Right atrium auricular region (tissue), 2 donors: ENCODE measurements around the gene DCLRE1A. TPM values are rescaled to one million over a fixed set of nuclear protein-coding genes. Genes with fewer than 3 reads are reported as not detected.
"Not testable (repeated sequence)": the region's sequence is repeated elsewhere in the genome, so short reads cannot be mapped to it uniquely, and the experiment has no call there.

Experiments used
- DNase-seq: peaks from one replicate; pipeline ENCODE4 v3.0.0-alpha.2; 2019; ENCODE audit warnings: low spot score
- H3K27ac ChIP-seq, 2 donors: fragments of 200-600 bp; sonication (generic); 1 replicate in 1 of 2; 2 replicates in 1 of 2; pipeline ENCODE4 v1.5.1; 2016 to 2019
- H3K27me3 ChIP-seq, 2 donors: fragments of 200-600 bp; sonication (generic); one replicate each; pipeline versions ENCODE4 v1.5.1 to v1.6.0; 2017 to 2019
- H3K36me3 ChIP-seq: fragments of 200-600 bp; sonication (generic); one replicate; pipeline ENCODE4 v1.5.1; 2016
- H3K4me1 ChIP-seq, 2 donors: fragments of 200-600 bp; sonication (generic); one replicate each; pipeline versions ENCODE4 v1.5.1 to v1.6.0; 2017 to 2019
- H3K4me3 ChIP-seq, 2 donors: fragments of 200-600 bp; sonication (generic); 1 replicate in 1 of 2; 2 replicates in 1 of 2; pipeline ENCODE4 v1.5.1; 2017 to 2019; ENCODE audit warnings: mild to moderate bottlenecking in 1 of 2, moderate library complexity in 1 of 2
- H3K9me3 ChIP-seq, 2 donors: fragments of 200-600 bp; sonication (generic); one replicate each; pipeline ENCODE4 v1.5.1; 2019
- total RNA-seq, 2 donors: library from RNA; depleted of rRNA; stranded (reverse); fragments of >200 nt; gene quantifications; one replicate each; pipeline ENCODE4 v1.1.0, GENCODE V29; 2016
- TF ChIP-seq, protein P1 (sequence below), 2 donors: fragments of 200-600 bp; sonication (generic); IDR thresholded peaks; one replicate each; pipeline ENCODE4 v1.5.1; 2019; ENCODE audit warnings: antibody characterized with exemption in 2 of 2

DCLRE1A gene
- total RNA-seq, 2 donors from 2014 or later, result 4.9 to 7.4 TPM

DNA sequence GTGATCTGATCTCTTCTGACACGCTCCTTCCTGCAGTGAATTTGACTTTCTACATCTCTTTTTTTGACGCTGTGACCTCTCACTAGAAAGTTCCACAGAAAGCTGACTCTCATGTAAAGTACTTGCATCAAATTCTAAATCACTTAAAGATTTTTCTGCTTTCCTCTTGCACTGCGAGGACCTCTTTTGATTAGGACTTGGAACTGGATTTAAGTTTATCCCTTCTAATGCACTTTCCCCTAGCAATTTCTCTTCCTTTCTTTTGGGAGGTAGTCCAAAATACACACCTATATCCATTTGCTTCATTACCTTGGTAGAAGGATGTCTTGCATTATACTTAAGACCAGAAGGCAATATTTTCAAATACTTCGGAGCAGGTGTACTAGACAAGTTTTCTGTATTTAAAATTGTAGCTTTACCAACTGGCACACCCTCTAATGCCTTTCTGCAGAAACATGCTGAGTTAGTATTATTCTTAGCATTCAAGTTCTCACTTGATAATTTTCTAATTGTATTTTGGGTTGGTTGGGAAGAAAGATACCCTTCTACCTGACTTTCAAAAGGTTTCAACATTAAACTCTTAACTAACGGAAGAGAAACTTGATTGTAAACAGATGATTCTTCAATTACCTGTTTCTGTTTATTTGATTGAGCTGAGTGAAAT, 4.6 kb downstream of the DCLRE1A start:
- Histone ChIP-seq H3K9me3 (no peaks in the 10 kb centered on the region), H3K36me3 (no peaks in the 10 kb centered on the region), H3K4me1 (peaks cover 0 to 17% of the 10 kb centered on the region in 2 donors), H3K4me3 (no peak overlapping the region), H3K27ac (no peak overlapping the region), H3K27me3 (no peaks in the 10 kb centered on the region)
- TF ChIP-seq, protein P1, sequence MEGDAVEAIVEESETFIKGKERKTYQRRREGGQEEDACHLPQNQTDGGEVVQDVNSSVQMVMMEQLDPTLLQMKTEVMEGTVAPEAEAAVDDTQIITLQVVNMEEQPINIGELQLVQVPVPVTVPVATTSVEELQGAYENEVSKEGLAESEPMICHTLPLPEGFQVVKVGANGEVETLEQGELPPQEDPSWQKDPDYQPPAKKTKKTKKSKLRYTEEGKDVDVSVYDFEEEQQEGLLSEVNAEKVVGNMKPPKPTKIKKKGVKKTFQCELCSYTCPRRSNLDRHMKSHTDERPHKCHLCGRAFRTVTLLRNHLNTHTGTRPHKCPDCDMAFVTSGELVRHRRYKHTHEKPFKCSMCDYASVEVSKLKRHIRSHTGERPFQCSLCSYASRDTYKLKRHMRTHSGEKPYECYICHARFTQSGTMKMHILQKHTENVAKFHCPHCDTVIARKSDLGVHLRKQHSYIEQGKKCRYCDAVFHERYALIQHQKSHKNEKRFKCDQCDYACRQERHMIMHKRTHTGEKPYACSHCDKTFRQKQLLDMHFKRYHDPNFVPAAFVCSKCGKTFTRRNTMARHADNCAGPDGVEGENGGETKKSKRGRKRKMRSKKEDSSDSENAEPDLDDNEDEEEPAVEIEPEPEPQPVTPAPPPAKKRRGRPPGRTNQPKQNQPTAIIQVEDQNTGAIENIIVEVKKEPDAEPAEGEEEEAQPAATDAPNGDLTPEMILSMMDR (IDR thresholded peaks at IDR 0.05), result no peak
- no peak for DNase-seq

DNA sequence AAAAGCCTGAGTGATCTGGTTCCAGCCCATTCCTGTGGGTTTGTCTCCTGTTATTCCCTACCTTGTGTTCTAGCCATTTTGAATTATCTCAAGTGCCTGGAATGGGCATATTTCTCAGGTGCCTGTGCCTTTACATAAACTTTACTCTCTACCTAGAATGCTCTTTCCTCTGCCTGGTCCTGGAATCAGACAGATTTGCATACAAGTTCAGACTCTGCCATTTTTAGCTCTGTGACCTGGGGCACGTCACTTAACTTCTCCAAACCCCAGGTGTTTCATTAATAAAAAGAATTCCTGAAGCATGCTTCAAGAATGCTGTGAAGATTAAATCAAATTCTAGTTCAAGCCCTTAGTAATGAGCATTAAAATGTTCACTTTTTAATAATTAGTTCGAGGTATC, 7.8 kb downstream of the DCLRE1A start:
- Histone ChIP-seq H3K27ac (no peak overlapping the region), H3K4me1 (no peaks in the 10 kb centered on the region), H3K36me3 (no peaks in the 10 kb centered on the region), H3K9me3 (no peaks in the 10 kb centered on the region), H3K27me3 (no peaks in the 10 kb centered on the region), H3K4me3 (no peak overlapping the region)
- TF ChIP-seq, protein P1 (IDR thresholded peaks at IDR 0.05), result no peak
- no peak for DNase-seq

GRCh38 chr10:113843972-113844485, 9.9 kb downstream of the DCLRE1A start:
- Histone ChIP-seq H3K36me3 (no peaks in the 10 kb centered on the region), H3K4me1 (no peaks in the 10 kb centered on the region), H3K9me3 (no peaks in the 10 kb centered on the region), H3K4me3 (no peak overlapping the region), H3K27me3 (no peaks in the 10 kb centered on the region), H3K27ac (no peak overlapping the region)
- DNase-seq, result no peak
- TF ChIP-seq, protein P1 (IDR thresholded peaks at IDR 0.05), result no peak

DNA sequence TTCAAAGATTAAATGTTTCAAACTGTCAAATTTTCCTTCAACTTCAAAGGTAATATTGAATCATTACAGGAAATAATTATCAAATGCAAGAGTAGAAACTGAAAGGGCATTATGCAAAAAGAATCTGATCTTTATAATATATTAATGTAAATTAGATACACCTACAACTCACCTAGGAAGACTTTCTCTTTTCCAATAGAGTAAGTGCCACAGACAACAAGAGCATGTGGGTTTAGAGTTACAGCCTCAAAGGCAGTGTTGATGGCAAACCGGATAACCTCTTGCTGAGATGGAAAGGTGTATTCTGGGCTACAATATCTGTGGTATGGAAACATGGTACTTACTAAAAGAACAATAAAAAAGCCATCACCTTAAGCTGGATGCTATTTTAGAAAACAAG, 11.7 kb downstream of the DCLRE1A start:
- Histone ChIP-seq H3K36me3 (no peaks in the 10 kb centered on the region), H3K27ac (no peak overlapping the region)
- TF ChIP-seq, protein P1 (IDR thresholded peaks at IDR 0.05), result no peak

DNA sequence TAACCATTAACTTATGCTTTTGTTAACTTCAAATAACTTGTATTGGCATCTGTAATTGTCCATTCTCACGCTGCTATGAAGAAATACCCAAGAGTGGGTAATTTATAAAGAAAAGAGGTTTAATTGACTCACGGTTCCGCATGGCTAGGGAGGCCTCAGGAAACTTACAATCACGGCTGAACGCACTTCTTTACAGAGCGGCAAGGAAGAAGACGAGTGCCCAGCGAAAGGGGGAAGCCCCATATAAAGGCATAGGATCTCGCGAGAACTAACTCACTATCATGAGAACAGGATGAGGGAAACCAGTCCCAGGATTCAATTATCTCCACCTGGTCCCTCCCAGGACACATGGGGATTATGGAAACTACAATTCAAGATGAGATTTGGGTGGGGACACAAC, 25.3 kb downstream of the DCLRE1A start:
- H3K9me3 ChIP-seq, H3K4me3 ChIP-seq, DNase-seq, H3K4me1 ChIP-seq, H3K27ac ChIP-seq, H3K27me3 ChIP-seq, H3K36me3 ChIP-seq: not testable (repeated sequence)

More for the DNA sequence above, 11.7 kb downstream of the DCLRE1A start:
- no peak for DNase-seq
- Histone ChIP-seq H3K4me1 (no peaks in the 10 kb centered on the region), H3K9me3 (no peaks in the 10 kb centered on the region), H3K4me3 (no peak overlapping the region), H3K27me3 (no peaks in the 10 kb centered on the region)

DNA sequence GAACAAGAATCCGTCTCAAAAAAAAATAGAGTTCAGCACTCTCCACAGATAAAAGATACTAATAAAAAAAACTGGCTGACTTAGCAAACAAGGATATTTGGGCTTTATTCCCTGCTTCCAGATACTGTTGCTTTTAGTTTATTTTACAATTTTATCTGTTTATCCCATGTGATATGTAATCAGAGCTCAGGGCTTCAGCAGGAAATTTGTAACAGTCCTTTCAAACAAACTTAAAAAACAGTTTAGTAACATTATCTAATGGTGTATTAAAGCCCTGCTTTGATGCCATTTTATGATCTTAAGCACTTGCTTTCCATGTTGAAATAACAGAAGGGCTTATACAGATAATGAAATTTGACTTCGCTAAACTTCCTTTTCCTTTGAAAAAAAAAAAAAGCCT, 28.1 kb downstream of the DCLRE1A start:
- H3K4me3 ChIP-seq, result no peak overlapping the region
- no peak for DNase-seq
- no peaks in the 10 kb centered on the region for H3K27me3 ChIP-seq
- no peaks in the 10 kb centered on the region for H3K36me3 ChIP-seq
- no peaks in the 10 kb centered on the region for H3K4me1 ChIP-seq
- H3K27ac ChIP-seq, result no peak overlapping the region
- TF ChIP-seq, protein P1 (IDR thresholded peaks at IDR 0.05), result no peak
- H3K9me3 ChIP-seq, result no peaks in the 10 kb centered on the region
